ENCODE measurements around the gene GPR146. TPM values are rescaled to one million over a fixed set of nuclear protein-coding genes. Genes with fewer than 3 reads are reported as not detected.
A peak's percentile ranks its signal among the peaks of the same experiment; 100 is the strongest.

Gene GPR146
- total and polyA plus RNA-seq, 2 of the 13 experiments (the other 11 are each of a cell fraction or from before 2014, with no cell fraction given), result 2.0 to 15.9 TPM

- TF ChIP-seq FUBP1 (CRISPR knock-in tag; IDR thresholded peaks at IDR 0.05; ENCODE audit: borderline replicate concordance) (no peak), SPEN (CRISPR knock-in tag; IDR thresholded peaks at IDR 0.05; ENCODE audit: low read depth) (peak; percentile 35; the same call in 1 of the 2 replicates), CHD4 (IDR thresholded peaks at IDR 0.05; ENCODE audit: borderline replicate concordance, low read length) (no peak), ZNF3 (CRISPR knock-in tag; IDR thresholded peaks at IDR 0.05) (no peak), ZSCAN20 (CRISPR knock-in tag; IDR thresholded peaks at IDR 0.05; ENCODE audit: borderline replicate concordance) (no peak; the same call in 1 of the 2 replicates), PAWR (CRISPR knock-in tag; IDR thresholded peaks at IDR 0.05; ENCODE audit: borderline replicate concordance) (no peak), HOXA3 (CRISPR knock-in tag; IDR thresholded peaks at IDR 0.05) (peak; percentile 75; the same call in 1 of the 2 replicates), ZNF484 (CRISPR knock-in tag; IDR thresholded peaks at IDR 0.05; ENCODE audit: borderline replicate concordance, low read depth) (no peak), KAT2B (IDR thresholded peaks at IDR 0.05; ENCODE audit: borderline replicate concordance, low read depth, low read length) (no peak), SETDB1 (CRISPR knock-in tag; IDR thresholded peaks at IDR 0.05; ENCODE audit: borderline replicate concordance) (no peak), ATF5 (CRISPR knock-in tag; IDR thresholded peaks at IDR 0.05; ENCODE audit: low read depth) (no peak), MXD4 (CRISPR knock-in tag; IDR thresholded peaks at IDR 0.05) (no peak), NONO (IDR thresholded peaks at IDR 0.05) (no peak), NONO (CRISPR knock-in tag; conservative IDR thresholded peaks at IDR 0.05) (0 out of 2 replicates have a peak, but pooled peaks have one; percentile 12), POGZ (CRISPR knock-in tag; IDR thresholded peaks at IDR 0.05) (no peak), ZNF292 (CRISPR knock-in tag; IDR thresholded peaks at IDR 0.05; ENCODE audit: borderline replicate concordance, low read depth) (no peak), ZBTB44 (CRISPR knock-in tag; IDR thresholded peaks at IDR 0.05) (no peak), NCOA1 (CRISPR knock-in tag; IDR thresholded peaks at IDR 0.05) (no peak), ZBTB3 (CRISPR knock-in tag; IDR thresholded peaks at IDR 0.05; ENCODE audit: borderline replicate concordance, low read depth) (no peak), TMF1 (CRISPR knock-in tag; IDR thresholded peaks at IDR 0.05; ENCODE audit: low read depth) (no peak), ARNT2 (CRISPR knock-in tag; IDR thresholded peaks at IDR 0.05; ENCODE audit: low read depth) (no peak), EHMT2 (IDR thresholded peaks at IDR 0.05; ENCODE audit: borderline replicate concordance, low read depth, low read length) (no peak), RFX1 (IDR thresholded peaks at IDR 0.05) (no peak)
- TF ChIP-seq, protein P1, sequence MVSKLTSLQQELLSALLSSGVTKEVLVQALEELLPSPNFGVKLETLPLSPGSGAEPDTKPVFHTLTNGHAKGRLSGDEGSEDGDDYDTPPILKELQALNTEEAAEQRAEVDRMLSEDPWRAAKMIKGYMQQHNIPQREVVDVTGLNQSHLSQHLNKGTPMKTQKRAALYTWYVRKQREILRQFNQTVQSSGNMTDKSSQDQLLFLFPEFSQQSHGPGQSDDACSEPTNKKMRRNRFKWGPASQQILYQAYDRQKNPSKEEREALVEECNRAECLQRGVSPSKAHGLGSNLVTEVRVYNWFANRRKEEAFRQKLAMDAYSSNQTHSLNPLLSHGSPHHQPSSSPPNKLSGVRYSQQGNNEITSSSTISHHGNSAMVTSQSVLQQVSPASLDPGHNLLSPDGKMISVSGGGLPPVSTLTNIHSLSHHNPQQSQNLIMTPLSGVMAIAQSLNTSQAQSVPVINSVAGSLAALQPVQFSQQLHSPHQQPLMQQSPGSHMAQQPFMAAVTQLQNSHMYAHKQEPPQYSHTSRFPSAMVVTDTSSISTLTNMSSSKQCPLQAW (CRISPR knock-in tag; IDR thresholded peaks at IDR 0.05), result peak; percentile 83
- TF ChIP-seq, protein P2, sequence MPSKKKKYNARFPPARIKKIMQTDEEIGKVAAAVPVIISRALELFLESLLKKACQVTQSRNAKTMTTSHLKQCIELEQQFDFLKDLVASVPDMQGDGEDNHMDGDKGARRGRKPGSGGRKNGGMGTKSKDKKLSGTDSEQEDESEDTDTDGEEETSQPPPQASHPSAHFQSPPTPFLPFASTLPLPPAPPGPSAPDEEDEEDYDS (CRISPR knock-in tag; IDR thresholded peaks at IDR 0.05), result no peak
Measured at GRCh38 chr7:1065585-1066241, 21.4 kb downstream of the GPR146 start (continued).

Data from HepG2 (cell line).